Measurements from ENCODE around the gene DPH5.
"Not testable (repeated sequence)": the region's sequence is repeated elsewhere in the genome, so short reads cannot be mapped to it uniquely, and the experiment has no call there.

Gene DPH5, protein sequence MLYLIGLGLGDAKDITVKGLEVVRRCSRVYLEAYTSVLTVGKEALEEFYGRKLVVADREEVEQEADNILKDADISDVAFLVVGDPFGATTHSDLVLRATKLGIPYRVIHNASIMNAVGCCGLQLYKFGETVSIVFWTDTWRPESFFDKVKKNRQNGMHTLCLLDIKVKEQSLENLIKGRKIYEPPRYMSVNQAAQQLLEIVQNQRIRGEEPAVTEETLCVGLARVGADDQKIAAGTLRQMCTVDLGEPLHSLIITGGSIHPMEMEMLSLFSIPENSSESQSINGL

DNA sequence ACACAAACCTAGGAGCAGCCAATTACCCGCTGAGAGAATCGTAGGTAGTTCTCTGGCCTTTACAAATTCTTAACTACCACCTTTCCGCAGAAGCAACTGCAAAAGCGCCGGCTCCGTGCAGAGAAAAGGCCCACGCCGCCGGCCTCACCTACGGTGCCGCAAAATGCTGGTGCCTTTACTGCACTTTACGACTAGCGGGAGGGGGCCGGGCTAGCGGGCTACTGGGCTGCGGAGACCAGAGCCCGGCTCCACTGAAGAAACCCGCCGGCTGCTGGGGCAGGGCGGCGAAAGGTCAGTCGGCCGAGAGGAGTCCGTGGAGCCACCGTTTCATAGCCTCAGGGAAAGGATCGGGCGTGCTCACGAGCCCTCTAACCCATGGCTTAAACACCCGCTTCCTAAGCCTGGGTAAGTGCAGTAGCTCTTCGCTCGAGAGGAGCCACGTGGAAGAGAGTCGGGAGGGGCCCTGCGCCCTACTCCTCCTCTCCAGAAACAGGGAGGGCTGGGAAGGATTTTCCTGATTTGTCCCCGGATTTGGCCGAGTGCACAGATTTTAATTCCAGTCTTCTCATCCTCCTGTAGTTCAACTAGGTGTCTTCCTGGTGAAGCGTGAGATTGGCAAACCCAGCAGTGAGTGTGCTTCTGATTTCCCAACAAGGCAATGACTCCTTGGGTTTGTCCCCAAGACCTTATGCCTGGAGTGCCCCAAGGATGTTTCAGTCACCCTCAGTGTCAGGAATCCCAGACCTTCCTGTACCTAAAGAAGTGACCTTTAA lies at the start of gene DPH5:
DPH5 (minus strand) TSS at position 128 of the 773 bp plus-strand sequence. CDS start 341 bp downstream, outside the sequence.
- peak; percentile 96 for DNase-seq

GRCh38 chr1:101073836-101074235 lies 48.3 kb upstream of the DPH5 start:
- DNase-seq, result no peak

DNA sequence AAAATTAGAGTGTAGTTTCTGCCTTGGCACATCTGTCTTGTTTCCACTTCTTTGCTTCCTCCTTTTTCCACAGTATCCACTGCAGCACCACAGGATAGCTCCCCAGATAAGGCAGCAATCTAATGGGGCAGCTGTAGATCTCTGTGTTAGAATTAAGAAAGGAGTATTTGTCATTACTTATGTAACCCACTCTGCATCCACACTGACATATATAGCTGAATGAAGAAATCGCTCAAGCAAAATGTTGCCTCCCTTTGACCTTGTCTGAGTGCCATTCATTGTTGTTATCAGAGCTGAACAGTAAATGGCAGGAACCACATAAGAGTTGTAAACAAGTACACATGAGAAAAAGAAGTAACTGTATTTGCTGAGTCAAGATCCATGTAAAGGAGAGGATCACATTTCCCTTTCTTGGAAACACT lies 45.9 kb upstream of the DPH5 start:
- peak; percentile 86 for DNase-seq

DNA sequence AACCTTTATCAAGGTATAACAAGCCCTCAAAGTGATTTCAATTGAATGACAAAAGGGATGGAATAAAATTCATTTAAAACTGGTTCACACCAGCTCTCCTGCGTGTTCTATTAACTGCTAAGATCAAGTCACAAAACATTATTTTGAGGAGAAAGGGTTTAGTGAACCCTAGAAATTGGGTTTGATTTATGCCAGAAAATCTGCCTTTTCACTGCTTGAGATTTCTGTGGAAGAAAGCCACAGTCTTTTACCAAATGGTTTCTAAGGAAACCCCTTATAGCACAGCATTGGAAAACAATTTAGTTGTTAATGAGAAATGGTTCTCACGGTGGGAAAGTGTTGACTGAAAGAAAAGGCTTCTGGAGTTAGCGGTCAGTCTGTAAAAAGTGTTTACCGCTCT lies 43.6 kb upstream of the DPH5 start:
- no peak for DNase-seq

DNA sequence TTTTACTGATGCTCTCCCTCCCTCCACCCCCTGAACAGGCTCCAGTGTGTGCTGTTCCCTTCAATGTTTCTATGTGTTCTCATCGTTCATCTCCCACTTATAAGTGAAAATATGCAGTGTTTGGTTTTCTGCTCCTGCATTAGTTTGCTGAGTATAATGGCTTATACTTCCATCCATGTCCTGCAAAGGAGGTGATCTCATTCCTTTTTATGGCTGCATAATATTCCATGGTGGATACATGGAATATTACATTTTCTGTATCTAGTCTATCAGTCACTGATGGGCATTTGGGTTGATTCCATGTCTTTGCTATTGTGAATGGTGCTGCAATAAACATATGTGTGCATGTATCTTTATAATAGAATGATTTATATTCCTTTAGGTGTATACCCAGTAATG lies 41.4 kb upstream of the DPH5 start:
- DNase-seq, result not testable (repeated sequence)

GRCh38 chr1:101066260-101066936 lies 40.8 kb upstream of the DPH5 start:
- DNase-seq, result no peak

- DNase-seq, result no peak
Observed at GRCh38 chr1:101065575-101065974, 40.0 kb upstream of the DPH5 start.

GRCh38 chr1:101064697-101065096 lies 39.1 kb upstream of the DPH5 start:
- DNase-seq, result no peak

DNA sequence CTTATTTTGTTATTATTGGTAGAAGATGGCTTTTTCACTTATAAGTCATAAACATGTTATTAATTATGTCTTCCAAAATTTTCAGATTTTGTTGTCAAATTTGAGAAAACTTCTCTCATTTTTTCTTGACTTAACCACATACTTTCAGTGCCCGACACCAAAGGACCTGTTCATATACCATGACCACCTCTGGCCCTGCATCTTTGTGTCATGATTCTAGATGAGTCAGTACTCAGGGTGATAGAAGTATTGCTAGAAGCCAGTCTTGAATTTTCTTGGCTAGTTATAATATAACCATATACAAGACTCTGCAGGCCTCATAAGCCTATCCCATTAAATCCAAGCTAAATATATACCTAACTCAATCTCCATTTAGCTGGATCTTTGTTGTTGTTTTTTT lies 35.4 kb upstream of the DPH5 start:
- no peak for DNase-seq

- peak; percentile 77 for DNase-seq
Observed at GRCh38 chr1:101059945-101060542, 34.5 kb upstream of the DPH5 start.

GRCh38 chr1:101055623-101056022 lies 30.0 kb upstream of the DPH5 start:
- DNase-seq, result no peak

- no peak for DNase-seq
Observed at GRCh38 chr1:101051688-101052638, 26.4 kb upstream of the DPH5 start.

DNA sequence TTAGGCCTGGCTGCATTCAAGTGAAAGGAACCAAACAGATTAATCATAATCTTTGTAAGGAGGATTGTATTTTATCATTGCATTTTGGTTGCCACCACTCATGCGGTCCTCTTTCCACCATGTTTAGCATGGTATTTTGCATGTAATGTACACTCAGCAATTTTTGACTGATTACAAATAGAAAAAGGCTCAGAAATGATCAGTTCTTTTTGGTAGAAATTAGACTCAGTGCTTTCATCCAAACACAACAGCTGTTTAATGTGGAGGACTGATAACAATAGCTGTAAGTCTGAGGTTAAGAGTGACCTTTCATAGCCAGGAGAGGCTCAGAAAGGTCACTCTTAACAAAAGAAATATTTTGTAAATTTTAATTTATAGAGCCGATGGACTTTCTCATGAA lies 25.3 kb upstream of the DPH5 start:
- DNase-seq, result peak; percentile 42

DNA sequence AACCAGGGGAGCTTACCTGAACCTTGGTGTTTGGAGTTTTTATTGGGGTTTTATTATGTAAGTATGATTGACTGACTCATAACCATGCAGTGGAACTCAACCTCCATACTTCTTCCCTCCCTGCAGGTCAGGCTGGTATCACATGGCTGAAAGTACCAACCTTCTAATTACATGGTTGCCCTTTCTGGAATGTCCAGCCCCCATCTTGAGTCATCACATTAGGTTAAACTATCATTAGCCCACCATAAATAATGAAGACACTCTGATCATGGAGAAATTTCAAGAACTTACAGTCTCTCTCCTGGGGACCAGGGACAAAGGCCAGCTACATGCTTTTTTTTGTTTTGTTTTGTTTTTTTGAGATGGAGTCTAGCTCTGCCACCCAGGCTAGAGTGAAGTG lies 19.2 kb upstream of the DPH5 start:
- no peak for DNase-seq

- no peak for DNase-seq
Observed at GRCh38 chr1:101044259-101044658, 18.7 kb upstream of the DPH5 start.

DNA sequence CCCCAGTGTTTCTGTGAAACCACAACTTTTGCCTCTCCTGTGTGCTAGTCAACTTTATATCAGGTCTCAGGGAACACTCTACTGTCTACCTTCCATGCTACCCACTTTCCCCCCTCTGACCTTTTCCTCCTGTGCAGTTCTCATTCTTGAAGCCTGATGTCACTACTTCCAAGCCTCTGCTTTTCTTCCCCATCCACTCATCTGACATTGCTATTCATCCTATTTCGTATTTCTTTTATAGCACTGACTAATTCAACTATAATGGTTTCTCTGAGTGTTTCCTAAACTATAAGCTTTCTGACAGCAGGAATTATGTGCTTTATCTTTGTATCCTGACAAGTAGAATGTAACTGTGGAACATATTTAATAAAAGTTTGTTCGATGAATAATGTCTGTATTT lies 18.2 kb upstream of the DPH5 start:
- DNase-seq, result peak; percentile 42

GRCh38 chr1:101041300-101041699 lies 15.7 kb upstream of the DPH5 start:
- no peak for DNase-seq

GRCh38 chr1:101040666-101041065 lies 15.1 kb upstream of the DPH5 start:
- no peak for DNase-seq

DNA sequence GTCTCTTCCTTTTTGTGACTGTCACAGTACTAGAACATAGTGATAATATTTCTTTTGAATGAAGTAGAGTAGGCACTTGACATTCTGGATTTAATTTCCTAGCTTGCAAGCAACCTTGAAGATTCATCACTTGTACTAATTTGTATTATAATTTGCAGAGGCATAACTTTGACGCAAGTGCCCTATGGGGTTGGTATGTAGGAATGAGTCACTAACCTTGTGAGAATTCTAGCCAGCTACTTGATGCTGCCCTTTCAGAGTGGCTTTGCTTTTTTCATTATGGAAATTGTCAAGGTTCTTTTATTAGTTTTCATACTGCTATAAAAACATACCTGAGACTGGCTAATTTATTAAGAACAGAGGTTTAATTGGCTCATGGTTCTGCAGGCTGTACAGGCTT lies 13.7 kb upstream of the DPH5 start:
- DNase-seq, result no peak

DNA sequence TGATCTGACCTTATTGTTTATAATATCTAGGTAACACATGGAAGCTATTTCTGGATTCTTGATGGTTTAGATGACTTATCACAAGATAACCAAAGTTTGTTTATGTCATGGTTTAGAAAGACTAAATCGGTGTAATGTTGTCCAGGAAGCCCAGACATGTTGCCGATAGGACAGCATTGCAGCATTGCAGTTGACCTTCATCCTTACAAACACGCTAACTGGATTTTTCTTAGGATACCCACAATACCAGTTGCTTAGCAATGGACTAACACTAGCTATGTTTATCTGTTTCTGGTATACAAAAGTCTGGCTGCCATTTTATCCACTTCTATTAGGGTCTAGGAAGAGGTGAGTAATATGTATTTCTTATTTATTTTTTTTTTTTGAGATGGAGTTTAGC lies 11.7 kb upstream of the DPH5 start:
- DNase-seq, result no peak

DNA sequence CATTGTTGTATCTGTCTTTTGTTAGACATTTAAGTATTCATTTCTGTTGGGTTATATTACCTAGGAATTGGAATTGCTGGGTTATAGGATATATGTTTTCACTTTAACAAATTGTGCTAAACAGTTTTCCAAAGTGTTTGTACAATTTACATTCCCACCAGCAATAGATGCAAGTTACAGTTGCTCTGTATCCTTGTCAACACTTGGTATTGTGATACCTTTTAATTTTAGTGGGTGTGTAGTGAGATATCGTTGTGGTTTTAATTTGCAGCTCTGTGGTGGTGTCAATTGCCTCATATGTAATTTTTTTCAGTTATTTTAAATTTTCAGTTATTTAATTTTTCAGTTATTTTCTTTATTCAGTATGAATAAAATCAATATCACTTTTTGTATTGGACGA lies 7.4 kb upstream of the DPH5 start:
- DNase-seq, result no peak

DNA sequence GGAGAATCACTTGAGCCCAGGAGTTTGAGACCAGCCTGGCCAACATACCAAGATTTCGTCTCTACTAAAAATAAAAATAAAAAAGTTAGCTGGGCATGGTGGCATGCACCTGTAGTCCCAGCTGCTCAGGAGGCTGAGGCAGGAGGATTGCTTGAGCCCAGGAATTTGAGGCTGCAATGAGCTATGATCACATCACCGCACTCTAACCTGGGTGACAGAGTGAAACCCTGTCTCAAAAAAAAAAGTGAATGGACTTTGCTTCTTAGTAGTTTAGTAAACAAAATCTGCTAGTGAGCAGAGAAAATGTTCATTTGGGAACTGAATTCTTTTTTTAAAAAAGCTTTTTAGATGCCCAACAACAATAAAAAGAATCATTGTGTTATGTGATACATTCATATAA lies 6.5 kb upstream of the DPH5 start:
- DNase-seq, result not testable (repeated sequence)

All from hematopoietic multipotent progenitor cell treated with erythropoietin and hydrocortisone succinate and interleukin-3 and kit ligand, for 4 days (in vitro differentiated cells).